HG03060 (cell line): ENCODE data around the gene CDR2.
"Not testable (repeated sequence)": the region's sequence is repeated elsewhere in the genome, so short reads cannot be mapped to it uniquely, and the experiment has no call there.

Experiments
- ATAC-seq: cut with Tn5 transposase; IDR thresholded peaks from one replicate; pipeline ENCODE4 v1.9.1; 2021; ENCODE audit warnings: low read depth, moderate number of reproducible peaks; ENCODE audit not compliant: unreplicated experiment

Gene CDR2

GRCh38 chr16:22353191-22353919 lies 21.1 kb downstream of the CDR2 start:
- no peak for ATAC-seq

DNA sequence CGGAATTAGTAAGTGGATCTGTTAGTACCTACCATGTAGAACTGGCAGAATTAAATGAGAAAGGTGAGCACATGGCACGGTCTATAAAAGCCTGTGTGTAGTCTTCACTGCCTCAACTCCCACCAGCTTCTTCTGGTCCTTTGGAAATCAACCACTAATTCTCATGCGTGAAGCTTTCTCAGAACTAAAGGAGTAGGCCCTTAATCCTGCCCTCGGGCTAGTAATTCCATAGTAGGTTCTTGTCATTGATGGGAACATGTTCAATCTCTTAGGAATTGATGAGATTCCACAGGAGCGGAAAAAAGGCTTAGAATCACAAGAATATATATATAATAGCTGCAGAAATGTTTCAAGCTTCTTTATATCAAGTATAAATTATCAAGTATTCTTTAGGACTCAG lies 21.7 kb downstream of the CDR2 start:
- ATAC-seq, result no peak

- no peak for ATAC-seq
These were observed 22.3 kb downstream of the CDR2 start for GRCh38 chr16:22352140-22352539.

GRCh38 chr16:22351017-22351416 lies 23.4 kb downstream of the CDR2 start:
- ATAC-seq, result not testable (repeated sequence)

DNA sequence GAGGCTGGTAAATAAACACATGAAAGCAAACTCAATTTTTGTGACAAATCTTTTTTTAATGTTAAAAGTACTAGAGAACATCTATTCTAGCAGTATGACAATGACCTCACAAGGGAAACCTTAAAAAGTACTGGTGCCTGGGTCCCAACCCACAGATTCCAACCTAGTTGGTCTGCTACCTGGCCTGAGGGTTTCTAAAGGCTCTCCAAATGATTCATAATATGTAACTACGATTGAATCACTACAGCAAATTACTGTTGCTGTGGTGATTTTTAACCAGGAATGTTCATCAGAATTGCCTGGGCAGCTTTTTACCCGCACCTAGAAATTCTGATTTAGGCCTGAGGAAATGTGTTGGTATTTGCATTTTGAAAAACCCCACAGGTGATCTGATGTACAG lies 26.1 kb downstream of the CDR2 start:
- no peak for ATAC-seq

GRCh38 chr16:22347100-22347820 lies 27.2 kb downstream of the CDR2 start:
- no peak for ATAC-seq

GRCh38 chr16:22346483-22346882 lies 27.9 kb downstream of the CDR2 start:
- ATAC-seq, result no peak

- no peak for ATAC-seq
These were observed 32.3 kb downstream of the CDR2 start for GRCh38 chr16:22342082-22342481.

- ATAC-seq, result no peak
These were observed 33.5 kb downstream of the CDR2 start for GRCh38 chr16:22340945-22341344.

DNA sequence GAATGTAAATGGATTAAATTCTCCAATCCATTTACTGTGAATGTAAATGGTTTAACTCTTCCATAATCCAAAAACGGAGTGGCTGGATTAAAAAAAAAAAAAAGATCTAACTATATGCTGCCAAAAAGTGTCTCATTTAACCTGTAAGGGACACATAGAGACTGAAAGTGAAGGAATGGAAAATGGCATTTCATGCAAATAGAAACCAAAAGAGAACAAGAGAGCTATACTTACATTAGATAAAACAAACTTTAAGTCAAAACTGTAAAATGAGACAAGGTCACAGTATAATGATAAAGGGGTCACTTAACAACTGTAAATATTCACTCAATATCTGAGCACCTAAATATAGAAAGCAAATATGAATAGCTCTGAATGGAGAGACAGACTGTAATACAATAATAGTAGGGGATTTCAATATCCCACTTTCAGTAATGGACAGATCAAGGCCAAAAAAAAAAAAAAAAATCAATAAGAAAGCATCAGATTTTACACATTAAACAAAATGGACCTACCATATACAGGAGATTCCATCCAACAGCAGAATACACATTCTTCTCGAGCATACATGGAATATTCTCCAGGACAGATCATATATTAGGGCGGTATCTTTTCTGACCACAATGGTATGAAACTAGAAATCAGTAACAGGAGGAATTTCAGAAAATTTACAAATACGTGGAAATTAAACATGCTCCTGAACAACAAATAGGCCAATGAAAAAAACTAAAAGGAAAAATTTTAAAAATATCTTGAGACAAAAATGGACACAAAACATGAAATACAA lies 36.4 kb downstream of the CDR2 start:
- ATAC-seq, result no peak

DNA sequence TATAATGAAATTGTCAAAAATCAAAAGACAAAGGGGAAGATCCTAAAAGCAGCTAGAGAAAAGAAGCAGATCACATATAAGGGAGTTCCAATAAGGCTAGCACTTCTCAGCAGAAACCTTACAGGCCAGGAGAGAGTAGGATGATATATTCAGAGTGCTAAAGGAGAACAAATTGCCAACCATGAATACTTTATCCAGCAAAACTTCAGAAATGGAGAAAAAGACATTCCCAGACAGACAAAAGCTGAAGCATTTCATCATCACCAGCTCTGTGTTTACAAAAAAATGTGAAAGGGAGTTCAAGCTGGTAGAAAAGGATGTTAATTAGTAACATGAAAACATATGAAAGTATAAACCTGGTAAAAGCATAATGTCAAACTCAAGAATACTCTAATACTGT lies 37.4 kb downstream of the CDR2 start:
- no peak for ATAC-seq

- ATAC-seq, result no peak
These were observed 37.8 kb downstream of the CDR2 start for GRCh38 chr16:22336581-22336980.

- no peak for ATAC-seq
These were observed 38.7 kb downstream of the CDR2 start for GRCh38 chr16:22335668-22336246.

DNA sequence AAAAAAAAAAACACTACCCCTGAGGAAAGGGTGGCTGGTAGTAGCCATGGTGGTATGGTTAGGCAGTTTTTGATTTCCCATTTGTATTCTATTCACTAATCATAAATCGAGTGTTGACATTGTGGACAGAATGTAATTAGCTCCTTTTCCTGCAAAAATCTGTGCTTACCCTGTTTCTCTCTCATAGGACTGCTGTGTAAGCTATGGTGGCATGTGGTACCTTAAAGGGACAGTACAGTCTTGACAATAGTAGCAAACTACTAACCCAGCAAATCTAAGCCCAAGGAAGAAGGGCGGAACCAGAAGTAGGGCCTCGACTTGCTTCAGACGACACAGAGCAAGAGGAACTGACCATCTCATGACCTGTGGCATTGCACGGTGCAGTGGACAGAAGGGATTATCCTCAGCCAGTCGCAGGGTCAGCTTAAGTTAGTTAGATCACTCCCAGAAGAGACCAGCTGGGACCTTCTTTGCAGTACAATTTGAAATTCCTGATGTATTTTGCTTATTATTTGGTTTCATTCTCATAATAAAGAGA lies 40.9 kb downstream of the CDR2 start:
- ATAC-seq, result no peak

- no peak for ATAC-seq
These were observed 44.1 kb downstream of the CDR2 start for GRCh38 chr16:22330326-22330725.

DNA sequence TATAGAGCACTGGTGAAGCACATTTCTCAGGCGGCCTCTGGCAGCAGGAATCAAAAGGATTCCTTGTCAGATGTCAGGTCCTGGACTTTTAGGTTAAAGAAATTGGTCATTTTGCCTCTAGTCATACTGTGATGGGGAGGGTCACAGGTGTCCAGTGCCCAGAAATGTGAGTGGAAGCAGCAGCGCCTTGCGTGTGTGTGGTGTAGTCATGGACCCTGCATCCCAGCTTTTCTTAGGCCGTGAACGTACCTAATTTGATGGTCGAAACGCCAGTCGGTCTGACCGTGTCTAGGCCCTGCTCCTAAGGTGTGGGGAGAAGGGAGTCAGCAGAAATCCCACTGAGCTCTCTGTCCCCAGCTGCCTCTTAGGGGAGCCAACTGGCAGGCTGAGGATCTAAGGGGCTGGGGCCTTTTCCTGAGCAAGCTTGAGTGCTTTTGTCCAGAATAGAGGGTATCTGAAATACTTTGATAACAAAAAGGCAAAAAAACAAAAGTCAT lies 45.2 kb downstream of the CDR2 start:
- no peak for ATAC-seq

DNA sequence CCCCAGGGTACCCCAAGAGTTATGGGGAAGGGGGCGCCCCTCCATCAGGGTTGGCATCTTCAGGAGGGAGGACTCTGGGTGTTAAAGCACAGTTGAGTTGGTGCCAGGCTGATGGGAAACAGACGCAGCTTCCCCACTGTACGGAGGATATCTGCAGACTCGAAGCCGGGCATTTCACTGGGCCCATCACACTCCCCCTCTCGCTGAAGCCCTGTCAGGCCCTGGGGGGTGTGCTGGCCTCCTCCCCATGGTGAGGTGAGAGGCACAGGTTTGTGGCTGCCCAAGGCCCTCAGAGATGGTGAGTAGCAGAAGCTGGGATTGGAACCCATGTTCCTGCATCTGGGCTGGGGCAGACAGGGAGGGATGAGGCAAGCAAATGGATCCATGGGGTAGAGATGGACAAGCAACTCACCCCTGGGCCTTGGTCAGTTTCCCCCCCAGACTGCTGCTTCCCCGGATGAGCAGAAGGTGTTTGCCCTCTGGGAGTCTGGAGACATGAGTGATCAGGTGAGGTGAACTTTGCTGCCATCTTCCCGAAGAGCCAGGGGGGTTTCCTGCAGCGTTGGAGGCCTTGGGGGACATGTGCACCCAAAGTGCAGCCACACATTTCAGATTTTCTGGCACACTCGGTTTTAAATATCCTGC lies 46.2 kb downstream of the CDR2 start:
- no peak for ATAC-seq

GRCh38 chr16:22327446-22327775 lies 47.0 kb downstream of the CDR2 start:
- no peak for ATAC-seq

- ATAC-seq, result no peak
These were observed 47.5 kb downstream of the CDR2 start for GRCh38 chr16:22326771-22327445.

GRCh38 chr16:22326369-22326652 lies 48.1 kb downstream of the CDR2 start:
- no peak for ATAC-seq
